Transverse colon (tissue), 4 donors: ENCODE measurements around the gene OPN3. TPM values are rescaled to one million over a fixed set of nuclear protein-coding genes. Genes with fewer than 3 reads are reported as not detected.

Experiments
- DNase-seq: peaks from one replicate; pipeline ENCODE4 v3.0.0-alpha.2; 2019
- H3K27ac ChIP-seq, 4 donors: fragments of 200-600 bp; sonication (generic); 2 replicates each; pipeline ENCODE4 v1.5.1; 2016 to 2018; ENCODE audit warnings: inconsistent platforms in 4 of 4
- H3K27me3 ChIP-seq: fragments of 200-600 bp; sonication (generic); 2 replicates; pipeline ENCODE4 v1.5.1; 2017; ENCODE audit warnings: inconsistent platforms
- H3K36me3 ChIP-seq, 4 donors: fragments of 200-600 bp; sonication (generic); 2 replicates each; pipeline ENCODE4 v1.5.1; 2017 to 2019; ENCODE audit warnings: inconsistent platforms in 4 of 4
- H3K4me1 ChIP-seq, 4 donors: fragments of 200-600 bp; sonication (generic); 2 replicates each; pipeline ENCODE4 v1.5.1; 2017 to 2020; ENCODE audit warnings: inconsistent platforms in 4 of 4
- H3K4me3 ChIP-seq, 4 donors: fragments of 200-600 bp; sonication (generic); 1 replicate in 1 of 4; 2 replicates in 3 of 4; pipeline versions ENCODE4 v1.5.1 to v1.6.1; 2017 to 2019; ENCODE audit warnings: inconsistent platforms in 4 of 4
- H3K9me3 ChIP-seq, 2 donors: fragments of 200-600 bp; sonication (generic); 2 replicates each; pipeline ENCODE4 v1.5.1; 2017 to 2019; ENCODE audit warnings: inconsistent platforms in 2 of 2
- CTCF ChIP-seq, 5 experiments: fragments of 200-600 bp in 3 of 5; fragments of 450-650 bp in 2 of 5; sonication (generic) in 3 of 5; IDR thresholded peaks; 1 replicate in 2 of 5; 2 replicates in 3 of 5; pipeline ENCODE4 v1.5.1; 2016 to 2017; ENCODE audit warnings: antibody characterized with exemption in 5 of 5, inconsistent platforms in 3 of 5, mild to moderate bottlenecking in 2 of 5, moderate library complexity in 1 of 5
- EP300 ChIP-seq: sonication (generic); formaldehyde crosslinking; IDR thresholded peaks from one replicate; pipeline ENCODE4 v1.6.1; 2017; ENCODE audit warnings: antibody characterized with exemption, low read depth
- POLR2A ChIP-seq: fragments of 450-650 bp; IDR thresholded peaks from one replicate; pipeline ENCODE4 v1.6.1; 2016; ENCODE audit warnings: antibody characterized with exemption, mild to moderate bottlenecking, moderate library complexity
- POLR2AphosphoS5 ChIP-seq, 3 donors: sonication (generic); formaldehyde crosslinking; IDR thresholded peaks; one replicate each; pipeline ENCODE4 v1.6.1; 2016; ENCODE audit warnings: antibody characterized with exemption in 3 of 3
- WGBS, 2 donors: methylation state at CpG; one replicate each; pipeline ENCODE4 v1.1.5; 2018; ENCODE audit warnings: low coverage in 1 of 2; 5-methylcytosine and 5-hydroxymethylcytosine counted together
- in situ Hi-C, 4 donors: fragments of 200-750 bp; cut with MboI; loops; one replicate each; pipeline versions ENCODE4 v1.15.0 to v1.15.1; 2017; ENCODE audit warnings: low sequenced_read_pairs in 3 of 4, low pct_ligation_motif_present in 1 of 4, low pct_unique_long_range_greater_than_20kb in 1 of 4
- intact Hi-C: fragments of 100-400 bp; cut with DNase I; formaldehyde crosslinking; loops from one replicate; pipeline ENCODE4 v1.15.1; 2023; ENCODE audit warnings: low total_unique reads
- total RNA-seq, 4 donors: library from RNA; depleted of rRNA; stranded (reverse); fragments of >200 nt; gene quantifications; one replicate each; pipeline ENCODE4 v1.1.0, GENCODE V29; 2016

Gene OPN3
- total RNA-seq, 4 donors from 2014 or later, result 23.5 to 107 (median 49.3) TPM

DNA sequence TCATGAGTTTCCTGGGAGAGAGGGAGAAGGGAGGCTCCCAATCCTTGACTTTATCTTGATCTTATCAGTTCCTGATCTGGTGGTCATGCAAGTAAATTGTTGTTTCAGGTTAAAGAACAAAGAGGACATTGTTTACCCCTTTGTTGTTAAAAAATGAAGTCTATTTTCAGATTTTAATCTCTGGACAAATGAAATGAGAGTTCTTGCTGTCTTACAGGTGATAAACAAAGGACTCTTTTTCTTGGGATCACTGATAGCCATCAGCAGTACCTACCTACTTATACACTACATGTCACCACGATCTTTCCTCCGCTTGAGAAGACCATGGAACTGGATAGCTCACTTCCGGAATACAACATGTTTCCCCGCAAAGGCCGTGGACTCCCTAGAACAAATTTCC is 48.4 kb downstream of the OPN3 start:
- no peak overlapping the region for H3K27ac ChIP-seq
- H3K9me3 ChIP-seq, result no peaks in the 10 kb centered on the region
- in situ Hi-C loops, result no loop called here
- peaks cover 0 to 3% (median 0%) of the 10 kb centered on the region in 4 donors for H3K4me1 ChIP-seq
- DNase-seq, result no peak
- no peaks in the 10 kb centered on the region for H3K27me3 ChIP-seq
- intact Hi-C loops, result no loop called here
- peaks cover 0 to 3% (median 0%) of the 10 kb centered on the region in 4 donors for H3K36me3 ChIP-seq
- 81 to 93% methylated on average over 5 of the region's 5 CpGs for whole genome bisulfite sequencing, 2 donors
- no peak overlapping the region for H3K4me3 ChIP-seq
- no peak for TF ChIP-seq POLR2AphosphoS5 (IDR thresholded peaks at IDR 0.05)
- TF ChIP-seq POLR2A, result no peak
- no peak for TF ChIP-seq CTCF (IDR thresholded peaks at IDR 0.05)
- TF ChIP-seq EP300, result no peak

DNA sequence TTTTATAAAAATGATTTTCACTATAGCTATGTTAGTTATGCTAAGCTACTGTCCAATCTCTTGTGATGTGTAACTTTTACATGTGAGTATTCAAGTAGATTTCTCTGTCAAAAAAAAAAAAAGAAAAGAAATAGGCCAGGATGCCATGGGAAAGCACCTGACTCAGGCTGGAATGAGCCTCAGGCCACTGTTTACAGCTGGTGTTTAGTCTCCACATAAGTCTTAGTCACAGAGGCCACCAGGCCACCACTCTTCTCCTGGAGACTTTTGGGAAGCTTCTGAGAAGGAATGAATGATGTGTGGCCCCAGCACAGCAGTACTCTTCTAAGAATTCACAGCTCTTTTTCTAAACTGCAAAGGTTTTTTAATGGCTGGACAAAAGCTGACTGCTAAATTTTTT is 48.9 kb downstream of the OPN3 start:
- in situ Hi-C loops, result no loop called here
- H3K4me3 ChIP-seq, result no peak overlapping the region
- H3K27me3 ChIP-seq, result no peaks in the 10 kb centered on the region
- peaks cover 0 to 3% (median 0%) of the 10 kb centered on the region in 4 donors for H3K4me1 ChIP-seq
- no peak for TF ChIP-seq CTCF (IDR thresholded peaks at IDR 0.05)
- TF ChIP-seq POLR2A, result no peak
- no peak for TF ChIP-seq POLR2AphosphoS5 (IDR thresholded peaks at IDR 0.05)
- no peak for TF ChIP-seq EP300
- no peak for DNase-seq
- H3K27ac ChIP-seq, result no peak overlapping the region
- intact Hi-C loops, result no loop called here
- no peaks in the 10 kb centered on the region for H3K9me3 ChIP-seq
- H3K36me3 ChIP-seq, result peaks cover 0 to 3% (median 0%) of the 10 kb centered on the region in 4 donors

DNA sequence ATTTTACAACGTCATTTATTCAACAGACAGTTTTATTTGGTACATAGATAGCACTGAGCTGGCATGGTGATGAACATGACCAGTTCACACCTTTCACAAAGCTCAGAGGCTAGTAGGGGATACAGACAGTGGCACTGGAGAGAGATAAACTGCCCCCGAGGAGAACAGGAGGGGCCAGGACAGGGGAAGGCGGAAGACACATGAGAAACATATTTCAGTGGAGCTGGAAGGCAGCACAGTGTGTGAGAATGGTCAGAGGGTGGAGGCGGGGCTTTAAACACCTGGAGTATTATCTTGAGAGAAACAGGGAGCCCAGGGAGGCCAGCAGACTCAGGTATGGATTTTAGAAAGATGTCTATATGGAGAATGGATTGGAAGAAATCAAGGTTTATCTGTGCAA is 49.5 kb downstream of the OPN3 start:
- Histone ChIP-seq H3K4me1 (peaks cover 0 to 3% (median 0%) of the 10 kb centered on the region in 4 donors), H3K4me3 (no peak overlapping the region), H3K27me3 (no peaks in the 10 kb centered on the region), H3K27ac (no peak overlapping the region), H3K9me3 (no peaks in the 10 kb centered on the region), H3K36me3 (peaks cover 0 to 3% (median 0%) of the 10 kb centered on the region in 4 donors)
- intact Hi-C loops (no loop called here), in situ Hi-C loops (no loop called here)
- no peak for DNase-seq
- TF ChIP-seq CTCF (IDR thresholded peaks at IDR 0.05) (no peak), POLR2A (no peak), EP300 (no peak), POLR2AphosphoS5 (IDR thresholded peaks at IDR 0.05) (no peak)
- 31 to 54% methylated on average over 2 to 4 of the region's 4 CpGs for WGBS, 2 donors

GRCh38 chr1:241589521-241589920 is 50.6 kb downstream of the OPN3 start:
- DNase-seq, result no peak
- peaks cover 0 to 3% (median 0%) of the 10 kb centered on the region in 4 donors for H3K4me1 ChIP-seq
- no peaks in the 10 kb centered on the region for H3K27me3 ChIP-seq
- WGBS, 2 donors, result 70 to 82% methylated on average over 7 of the region's 7 CpGs
- intact Hi-C loops, result no loop called here
- H3K9me3 ChIP-seq, result no peaks in the 10 kb centered on the region
- no peak for TF ChIP-seq CTCF (IDR thresholded peaks at IDR 0.05)
- TF ChIP-seq POLR2A, result no peak
- TF ChIP-seq POLR2AphosphoS5 (IDR thresholded peaks at IDR 0.05), result no peak
- TF ChIP-seq EP300, result no peak
- peaks cover 0 to 3% (median 0%) of the 10 kb centered on the region in 4 donors for H3K36me3 ChIP-seq
- no peak overlapping the region for H3K27ac ChIP-seq
- in situ Hi-C loops, result no loop called here
- no peak overlapping the region for H3K4me3 ChIP-seq
